ENCODE results near the gene PDK2. TPM values are rescaled to one million over a fixed set of nuclear protein-coding genes. Genes with fewer than 3 reads are reported as not detected.

Gene PDK2
- total and polyA plus RNA-seq, 2 donors, result 15.9 to 55.0 TPM

DNA sequence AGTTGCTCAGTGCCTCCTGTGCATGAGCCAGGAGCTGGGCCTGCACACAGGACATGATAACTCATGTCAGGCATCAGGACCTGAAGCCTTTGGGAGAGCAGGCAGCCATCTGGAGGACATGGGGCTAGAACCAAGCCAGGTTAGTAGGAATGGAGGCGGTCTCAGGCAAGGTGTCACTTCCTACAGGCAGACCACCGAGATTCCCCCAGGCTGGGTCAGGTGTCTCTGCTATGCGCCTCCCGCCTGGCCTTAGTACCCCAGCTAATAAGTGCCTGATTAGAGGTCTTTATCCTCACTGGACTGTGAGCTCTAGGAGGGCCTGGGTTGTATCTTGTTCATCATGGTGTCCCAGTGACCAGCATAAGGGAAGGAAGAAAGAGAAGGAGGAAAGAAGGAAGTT is 19.2 kb downstream of the PDK2 start:
- WGBS, result 89% methylated on average over 4 of the region's 4 CpGs

DNA sequence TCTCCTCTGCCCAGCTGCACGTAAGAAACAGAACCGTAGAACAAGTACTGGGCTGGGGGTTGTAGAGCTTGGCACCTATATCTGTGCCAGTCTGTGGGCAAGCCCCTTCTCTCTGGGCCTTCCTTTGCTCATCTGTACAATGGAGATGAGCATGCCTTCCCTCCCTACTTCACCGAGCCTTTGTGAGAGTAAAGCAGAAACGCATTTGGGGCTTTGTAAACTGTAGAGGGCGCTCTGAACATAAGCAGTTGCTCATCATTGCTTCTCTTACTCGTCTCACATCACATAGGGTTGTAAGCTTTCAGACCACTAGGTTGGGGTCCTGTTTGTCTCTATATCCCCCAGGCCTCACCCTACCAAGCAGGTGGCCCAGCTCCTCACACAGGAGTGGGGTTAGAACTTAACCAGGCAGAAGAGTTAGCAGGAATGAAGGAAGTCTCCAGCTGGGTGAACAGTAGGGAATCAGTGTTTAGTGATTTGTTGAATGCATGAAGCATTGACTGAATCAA is 19.8 kb downstream of the PDK2 start:
- H3K27ac ChIP-seq (ENCODE audit: low read depth), result no peak overlapping the region
- no peak for DNase-seq (ENCODE audit: extremely low spot score)
- H3K36me3 ChIP-seq (ENCODE audit: insufficient read depth), result no peaks in the 10 kb centered on the region
- H3K4me1 ChIP-seq (ENCODE audit: insufficient read depth), result no peaks in the 10 kb centered on the region
- no peak overlapping the region for H3K4me3 ChIP-seq (ENCODE audit: low read depth, low read length)
- WGBS, result 22% methylated on average over 6 of the region's 6 CpGs

More for the DNA sequence above, 19.2 kb downstream of the PDK2 start:
- Histone ChIP-seq H3K27ac (ENCODE audit: low read depth) (no peak overlapping the region), H3K4me3 (ENCODE audit: low read depth, low read length) (no peak overlapping the region), H3K4me1 (ENCODE audit: insufficient read depth) (no peaks in the 10 kb centered on the region), H3K36me3 (ENCODE audit: insufficient read depth) (no peaks in the 10 kb centered on the region)
- DNase-seq (ENCODE audit: extremely low spot score), result no peak

DNA sequence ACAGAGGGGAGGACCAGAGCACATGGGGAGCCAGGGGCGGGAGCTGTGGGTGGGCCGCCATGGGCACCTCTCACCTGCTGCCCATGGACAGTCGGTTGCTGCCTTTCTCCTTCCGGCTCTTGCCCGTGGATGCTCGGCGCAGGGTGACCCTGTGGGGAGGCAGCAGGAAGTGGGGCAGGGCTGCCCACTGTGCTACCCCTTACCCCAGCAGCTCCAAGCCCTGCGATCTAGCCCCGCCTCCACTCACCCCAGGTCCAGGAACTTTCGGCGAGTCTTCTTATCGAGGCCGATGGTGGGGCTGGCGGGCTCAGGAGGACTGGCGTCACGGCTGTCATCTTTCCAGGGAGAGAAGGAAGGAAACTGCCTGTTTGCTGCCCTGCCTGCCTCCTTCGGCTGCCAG is 20.6 kb downstream of the PDK2 start:
- Histone ChIP-seq H3K4me1 (ENCODE audit: insufficient read depth) (no peaks in the 10 kb centered on the region), H3K4me3 (ENCODE audit: low read depth, low read length) (no peak overlapping the region), H3K36me3 (ENCODE audit: insufficient read depth) (no peaks in the 10 kb centered on the region), H3K27ac (ENCODE audit: low read depth) (no peak overlapping the region)
- no peak for DNase-seq (ENCODE audit: extremely low spot score)
- WGBS, result 76% methylated on average over 17 of the region's 17 CpGs

DNA sequence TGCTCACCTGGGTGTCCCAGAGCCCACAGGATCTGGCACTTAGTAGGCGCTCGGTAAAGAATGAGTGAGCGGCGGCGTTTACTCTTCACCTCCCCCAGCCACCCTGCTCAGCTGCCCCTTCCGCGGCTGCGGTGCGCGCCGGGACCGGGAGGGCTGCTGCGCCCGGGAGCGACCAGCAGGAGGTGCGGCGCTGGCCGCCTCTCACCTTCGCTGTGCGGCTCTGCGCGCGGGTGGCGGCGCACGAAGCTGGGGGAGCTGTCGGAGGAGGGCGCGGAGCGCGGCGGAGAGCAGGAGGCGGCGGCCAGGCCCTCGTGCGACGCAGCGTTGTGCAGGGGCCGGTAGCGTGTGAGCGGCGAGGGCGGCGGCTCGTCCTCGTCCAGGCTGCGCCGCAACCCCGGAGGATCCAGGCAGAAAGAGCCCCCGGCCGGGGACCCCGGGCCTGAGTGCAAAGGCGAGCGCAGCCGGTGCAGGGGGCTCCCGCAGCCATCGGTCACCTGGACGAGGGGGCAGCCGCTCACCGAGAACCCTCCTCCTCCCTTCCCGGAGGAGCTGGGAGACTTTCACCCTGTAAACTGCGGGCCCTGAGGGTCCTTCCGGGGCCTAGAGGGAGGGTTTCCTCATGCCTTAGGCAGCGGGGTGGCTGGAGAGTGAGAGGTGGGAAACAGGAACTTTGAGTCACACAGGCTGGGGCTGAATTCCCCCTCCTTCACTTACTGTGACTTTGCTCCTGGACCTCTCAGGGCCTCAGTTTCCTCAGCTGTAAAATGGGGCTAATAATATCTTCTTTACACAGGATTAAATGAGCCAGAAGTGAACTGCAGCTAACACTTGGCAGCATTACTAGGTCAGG is 22.3 kb downstream of the PDK2 start:
- H3K4me3 ChIP-seq (ENCODE audit: low read depth, low read length), result no peak overlapping the region
- no peak overlapping the region for H3K27ac ChIP-seq (ENCODE audit: low read depth)
- H3K4me1 ChIP-seq (ENCODE audit: insufficient read depth), result no peaks in the 10 kb centered on the region
- no peaks in the 10 kb centered on the region for H3K36me3 ChIP-seq (ENCODE audit: insufficient read depth)
- no peak for DNase-seq (ENCODE audit: extremely low spot score)
- 8% methylated on average over 64 of the region's 64 CpGs for WGBS

DNA sequence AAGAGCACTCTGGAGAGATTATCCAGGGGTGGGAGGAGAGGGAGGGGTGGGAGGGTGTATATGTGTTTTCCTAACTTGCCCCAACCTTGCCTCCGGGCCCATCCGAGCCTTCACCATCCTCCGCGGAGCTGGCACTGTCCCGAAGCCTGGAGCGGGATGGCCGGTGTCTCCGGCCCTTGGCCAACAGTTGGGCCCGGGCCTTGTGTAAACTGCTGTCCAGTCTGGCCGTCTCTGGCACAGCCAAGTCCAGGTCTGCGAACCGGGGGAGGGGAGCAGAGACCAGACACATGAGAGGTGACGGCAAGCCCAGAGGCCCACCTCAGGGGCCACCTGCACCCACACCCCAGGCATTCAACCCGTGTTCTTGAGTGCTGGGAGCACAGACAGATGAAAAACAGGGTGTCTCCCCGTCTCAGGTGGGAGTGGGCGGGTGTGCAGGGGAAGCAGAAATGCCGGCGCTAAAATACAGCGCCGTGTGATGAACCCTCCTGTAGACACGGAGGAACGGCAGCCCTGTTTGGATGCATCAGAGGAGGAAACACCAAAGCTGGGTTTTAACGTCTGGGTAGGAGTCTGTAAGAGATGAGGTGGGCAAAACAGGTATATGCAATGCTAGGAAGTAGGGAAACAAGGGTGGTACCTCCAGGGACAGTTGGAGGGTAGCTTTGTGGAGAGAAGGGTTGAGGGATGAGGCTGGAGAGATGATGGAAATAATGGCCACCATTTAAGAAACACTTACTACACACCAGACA is 23.1 kb downstream of the PDK2 start:
- Histone ChIP-seq H3K27ac (ENCODE audit: low read depth) (no peak overlapping the region), H3K36me3 (ENCODE audit: insufficient read depth) (no peaks in the 10 kb centered on the region), H3K4me3 (ENCODE audit: low read depth, low read length) (no peak overlapping the region), H3K4me1 (ENCODE audit: insufficient read depth) (no peaks in the 10 kb centered on the region)
- 60% methylated on average over 23 of the region's 23 CpGs for WGBS
- DNase-seq (ENCODE audit: extremely low spot score), result no peak

DNA sequence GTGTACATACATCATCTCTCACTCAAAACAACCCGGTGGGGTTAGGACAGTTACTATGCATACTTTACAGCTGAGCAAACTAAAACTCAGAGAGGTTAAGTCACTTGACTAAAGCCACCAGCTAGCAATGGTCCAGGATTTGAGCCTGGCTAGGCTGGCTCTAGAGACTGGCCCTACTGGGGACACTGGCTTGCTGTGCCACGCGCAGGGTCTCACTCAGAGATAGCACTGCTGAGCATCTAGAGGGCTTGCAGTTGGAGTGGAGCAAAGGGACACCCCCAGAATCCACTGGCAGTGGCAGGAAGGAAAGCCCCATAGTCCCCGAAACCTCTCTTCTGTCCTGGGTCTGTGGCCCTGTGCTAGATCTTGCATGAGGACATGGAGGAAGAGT is 23.7 kb downstream of the PDK2 start:
- no peak overlapping the region for H3K4me3 ChIP-seq (ENCODE audit: low read depth, low read length)
- WGBS, result 86% methylated on average over 4 of the region's 4 CpGs
- no peaks in the 10 kb centered on the region for H3K36me3 ChIP-seq (ENCODE audit: insufficient read depth)
- DNase-seq (ENCODE audit: extremely low spot score), result no peak
- no peak overlapping the region for H3K27ac ChIP-seq (ENCODE audit: low read depth)
- no peaks in the 10 kb centered on the region for H3K4me1 ChIP-seq (ENCODE audit: insufficient read depth)

DNA sequence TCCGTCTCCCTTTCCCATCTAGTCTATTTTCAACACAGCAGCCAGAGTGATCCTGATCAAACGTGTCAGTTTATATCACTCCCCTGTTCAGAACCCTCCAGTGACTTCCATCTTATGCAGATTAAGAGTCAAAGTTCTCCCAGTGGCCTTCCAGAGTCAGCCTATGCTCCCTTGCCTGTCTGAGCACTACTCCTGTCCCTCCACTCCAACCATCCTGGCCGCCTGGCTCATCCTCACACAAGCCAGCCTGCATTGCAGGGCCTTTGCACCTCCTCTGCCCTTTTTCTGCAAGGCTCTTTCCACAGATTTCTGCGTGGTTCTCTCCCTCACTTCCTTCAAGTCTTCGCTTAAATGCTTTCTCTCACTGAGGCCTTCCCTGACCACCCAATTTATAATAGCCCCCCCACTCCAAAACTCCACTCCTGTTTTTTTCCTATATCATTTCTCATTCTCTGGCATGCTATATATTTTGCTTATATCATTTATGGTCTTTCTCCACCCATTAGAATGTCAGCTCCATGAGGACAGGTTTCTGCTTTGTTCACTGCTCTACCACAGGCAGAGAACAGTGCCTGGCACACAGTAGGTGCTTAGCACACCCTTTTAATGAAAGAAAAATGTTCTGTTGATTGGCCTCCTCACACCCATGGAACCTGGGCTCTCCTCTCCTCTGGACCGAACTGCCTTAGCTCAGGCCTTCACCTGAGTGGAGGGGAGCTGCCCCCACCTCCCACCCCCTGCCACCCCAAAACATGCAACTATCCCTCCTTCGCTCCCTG is 25.5 kb downstream of the PDK2 start:
- no peak for DNase-seq (ENCODE audit: extremely low spot score)
- Histone ChIP-seq H3K4me3 (ENCODE audit: low read depth, low read length) (no peak overlapping the region), H3K4me1 (ENCODE audit: insufficient read depth) (no peaks in the 10 kb centered on the region), H3K27ac (ENCODE audit: low read depth) (no peak overlapping the region), H3K36me3 (ENCODE audit: insufficient read depth) (no peaks in the 10 kb centered on the region)
- 94% methylated on average over 7 of the region's 7 CpGs for WGBS

DNA sequence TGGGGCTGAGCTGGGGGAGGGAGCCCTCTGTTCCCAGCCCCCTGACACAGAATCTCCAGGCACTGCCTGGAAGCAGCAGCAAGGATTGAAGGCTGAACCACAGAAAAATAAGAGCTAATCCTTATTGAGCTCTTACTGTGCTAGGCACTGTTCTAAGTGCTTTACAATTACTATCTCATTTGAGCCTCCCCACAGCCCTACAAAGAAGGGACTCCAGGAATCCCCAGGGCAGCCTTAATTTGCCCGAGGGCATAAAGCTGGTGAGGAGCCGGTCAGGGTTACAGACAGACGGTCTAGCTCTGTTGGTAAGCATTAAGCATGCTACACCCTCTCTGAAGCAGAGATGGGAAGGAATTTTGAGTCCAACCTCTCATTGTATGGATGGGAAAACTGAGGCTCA is 27.8 kb downstream of the PDK2 start:
- DNase-seq (ENCODE audit: extremely low spot score), result no peak
- no peaks in the 10 kb centered on the region for H3K36me3 ChIP-seq (ENCODE audit: insufficient read depth)
- 84% methylated on average over 3 of the region's 3 CpGs for WGBS
- no peak overlapping the region for H3K27ac ChIP-seq (ENCODE audit: low read depth)
- H3K4me1 ChIP-seq (ENCODE audit: insufficient read depth), result no peaks in the 10 kb centered on the region
- H3K4me3 ChIP-seq (ENCODE audit: low read depth, low read length), result no peak overlapping the region

DNA sequence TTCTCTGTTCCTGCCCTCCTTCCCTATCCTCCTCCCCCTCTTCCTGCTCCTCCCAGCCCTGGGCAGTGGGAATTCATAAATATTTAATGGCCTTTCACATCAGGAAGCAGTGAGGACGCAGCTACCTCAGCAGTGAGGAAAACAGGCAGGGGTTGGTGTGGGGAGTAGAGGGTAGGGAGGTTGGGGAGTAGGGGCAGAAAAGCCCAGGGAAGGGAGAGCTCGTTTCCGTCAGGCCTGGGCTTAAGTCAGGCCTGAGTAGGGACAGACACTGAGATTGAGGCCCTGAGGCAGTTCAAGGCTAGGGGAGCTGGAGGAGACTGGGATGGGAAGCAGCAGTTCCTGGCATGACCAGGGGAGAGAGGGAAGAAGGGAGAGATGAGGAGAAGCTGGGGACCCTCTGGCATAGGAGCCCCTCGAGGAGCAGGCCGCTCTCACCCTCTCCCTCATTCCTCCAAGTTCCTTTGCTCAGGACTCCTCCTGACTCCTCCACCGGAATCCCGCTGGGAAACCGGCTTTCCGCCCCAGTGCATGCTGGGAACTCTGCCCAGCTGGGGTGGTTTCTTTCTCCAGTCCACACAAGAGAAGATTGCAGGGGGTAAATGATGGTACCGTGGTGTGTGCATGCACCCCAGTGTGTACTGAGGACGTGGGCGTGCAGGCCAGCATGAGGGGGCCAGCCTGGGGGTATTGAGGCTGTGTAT is 28.6 kb downstream of the PDK2 start:
- WGBS, result 39% methylated on average over 12 of the region's 12 CpGs
- H3K4me1 ChIP-seq (ENCODE audit: insufficient read depth), result no peaks in the 10 kb centered on the region
- H3K4me3 ChIP-seq (ENCODE audit: low read depth, low read length), result no peak overlapping the region
- no peak overlapping the region for H3K27ac ChIP-seq (ENCODE audit: low read depth)
- H3K36me3 ChIP-seq (ENCODE audit: insufficient read depth), result no peaks in the 10 kb centered on the region
- no peak for DNase-seq (ENCODE audit: extremely low spot score)

DNA sequence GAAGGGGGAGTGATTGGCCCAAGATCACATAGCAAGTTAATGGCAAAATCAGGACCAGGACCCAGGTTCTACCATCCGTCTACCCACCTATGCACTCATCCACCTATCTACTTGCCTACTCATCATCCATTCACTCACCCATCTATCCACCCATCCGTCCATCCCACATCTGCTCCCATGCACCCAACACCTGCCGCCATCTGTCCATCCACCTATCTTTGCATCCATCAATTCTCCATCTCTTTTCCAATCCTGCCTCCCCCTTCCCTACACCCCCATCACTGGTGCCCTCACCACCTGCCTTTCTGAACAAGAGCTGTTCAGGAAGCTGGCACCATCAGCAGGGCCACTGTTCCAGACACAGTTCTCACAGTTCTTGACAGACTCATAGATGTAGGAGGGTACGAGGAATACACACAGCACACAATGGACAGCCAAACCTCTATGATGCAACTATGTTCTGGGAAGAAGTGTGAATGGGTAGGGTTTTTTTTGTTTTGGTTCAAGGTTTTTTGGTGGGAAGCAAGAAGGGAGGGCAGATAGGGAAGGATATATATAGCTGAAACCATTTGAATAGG is 30.4 kb downstream of the PDK2 start:
- WGBS, result 95% methylated on average over 4 of the region's 4 CpGs
- no peak for DNase-seq (ENCODE audit: extremely low spot score)
- no peak overlapping the region for H3K27ac ChIP-seq (ENCODE audit: low read depth)

DNA sequence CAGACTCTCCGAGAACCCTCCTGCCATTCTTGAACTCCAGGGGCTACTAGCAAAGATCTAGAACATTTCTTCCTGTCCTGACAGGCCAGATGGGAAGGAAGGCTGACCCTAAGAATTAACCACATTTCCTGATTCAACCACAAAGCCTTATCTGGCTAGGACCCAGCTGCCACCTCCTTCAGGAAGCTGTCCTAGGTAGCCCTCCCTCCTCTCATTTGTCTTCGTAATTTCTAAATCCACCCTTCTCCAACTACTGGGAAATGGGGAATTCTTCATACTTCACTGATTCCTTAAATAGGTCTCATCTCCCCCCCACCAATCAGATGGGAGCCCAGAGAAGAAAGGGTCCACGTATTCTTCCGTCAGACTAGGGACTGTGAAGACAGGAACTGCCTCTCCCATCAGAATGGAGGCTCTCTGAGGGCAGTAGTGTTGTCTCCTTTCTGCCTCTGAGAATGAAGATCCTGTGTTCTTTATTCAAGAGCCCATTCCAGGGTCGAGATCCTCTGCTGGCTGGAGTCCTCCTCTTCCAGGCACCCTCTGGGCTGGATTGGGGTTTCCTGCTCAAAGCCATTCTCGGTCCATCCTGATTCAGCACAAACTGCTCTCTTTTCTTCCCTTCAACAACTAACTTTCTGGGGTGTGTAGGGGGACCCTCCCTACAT is 32.7 kb downstream of the PDK2 start:
- Histone ChIP-seq H3K36me3 (ENCODE audit: insufficient read depth) (no peaks in the 10 kb centered on the region), H3K27ac (ENCODE audit: low read depth) (no peak overlapping the region), H3K4me3 (ENCODE audit: low read depth, low read length) (no peak overlapping the region), H3K4me1 (ENCODE audit: insufficient read depth) (no peaks in the 10 kb centered on the region)
- DNase-seq (ENCODE audit: extremely low spot score), result no peak
- WGBS, result 74% methylated on average over 6 of the region's 6 CpGs

More for the DNA sequence above, 30.4 kb downstream of the PDK2 start:
- H3K4me1 ChIP-seq (ENCODE audit: insufficient read depth), result no peaks in the 10 kb centered on the region
- no peaks in the 10 kb centered on the region for H3K36me3 ChIP-seq (ENCODE audit: insufficient read depth)
- H3K4me3 ChIP-seq (ENCODE audit: low read depth, low read length), result no peak overlapping the region

All from urinary bladder (tissue), 4 donors.